NCI-H2107 treated with DMSO at 0.1 percent for 48 hours (cell line): ENCODE data around the gene HAAO.

Experiments
- DNase-seq: peaks from one replicate; lab custom pipeline; 2025; ENCODE audit not compliant: unreplicated experiment; lab: John Stamatoyannopoulos, UW

HAAO gene

DNA sequence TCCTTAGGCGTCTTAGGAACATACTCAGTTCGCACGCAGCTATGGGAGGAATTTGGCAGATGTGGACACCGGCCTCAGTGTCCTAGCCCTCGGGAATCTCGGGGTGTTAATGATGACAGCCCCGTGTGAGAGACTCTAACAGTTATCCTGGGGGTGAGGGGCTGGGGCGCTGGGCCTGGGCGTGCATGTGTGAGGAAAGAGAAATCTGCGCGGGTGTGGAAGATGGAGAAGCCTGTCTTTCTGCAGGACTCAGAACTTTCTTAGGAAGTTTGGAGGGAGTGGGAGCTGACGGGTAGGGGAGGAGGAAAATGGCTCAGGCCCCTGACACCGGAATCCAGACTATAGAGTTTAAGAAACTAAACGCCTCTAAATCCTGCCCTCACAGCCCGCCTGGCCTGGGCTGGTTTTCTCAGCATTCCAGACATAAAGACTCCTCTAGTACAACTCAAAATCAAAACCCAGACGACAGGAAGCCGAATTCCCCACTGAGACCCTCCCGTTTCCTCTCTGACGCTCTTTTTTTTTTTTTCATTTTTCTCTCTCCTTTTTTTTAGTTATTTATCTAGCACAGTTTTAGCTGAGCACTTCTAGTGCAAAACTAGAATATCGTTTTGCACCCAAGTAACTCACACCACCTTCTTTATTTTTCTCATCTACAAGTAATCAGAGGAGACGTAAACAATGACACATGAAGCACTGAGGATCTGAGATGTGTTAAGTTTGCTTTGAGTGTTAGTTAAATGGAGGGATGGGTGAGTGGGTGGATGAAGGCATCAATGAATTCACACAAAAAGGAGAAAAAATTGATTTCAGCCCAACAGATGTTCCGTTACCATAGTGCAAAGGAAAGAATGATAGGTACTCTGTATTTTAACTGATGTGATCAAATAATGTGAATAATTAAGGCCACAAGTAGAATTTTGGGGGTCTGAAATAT lies 1.2 kb upstream of the HAAO start:
- DNase-seq = no peak

DNA sequence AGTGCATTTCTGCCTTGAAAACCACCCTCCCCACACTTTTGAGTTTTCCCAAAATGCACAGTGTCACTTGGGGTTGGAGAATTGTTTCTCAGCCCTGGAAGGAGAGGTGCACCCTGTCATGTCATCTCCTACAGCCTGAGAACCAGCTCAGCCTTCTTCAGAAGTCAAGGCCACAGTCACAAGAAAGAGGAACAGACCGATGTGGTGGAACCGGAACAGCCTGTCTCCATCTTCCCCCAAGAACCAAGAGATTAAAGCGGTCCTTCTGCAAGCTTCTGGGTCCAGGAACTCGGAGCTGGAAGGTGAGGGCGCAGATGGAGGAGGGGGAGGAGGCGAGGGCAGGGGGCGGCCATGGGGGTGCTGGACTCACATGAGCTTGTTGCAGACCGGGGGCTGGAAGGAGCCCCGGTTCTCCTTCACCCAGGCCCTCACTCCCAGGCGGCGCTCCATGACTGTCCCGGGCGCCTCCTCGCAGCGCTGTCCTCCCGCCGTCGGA lies 248 bp downstream of the HAAO start:
- no peak for DNase-seq

- no peak for DNase-seq
Measured at GRCh38 chr2:42791606-42792005, 777 bp downstream of the HAAO start.

DNA sequence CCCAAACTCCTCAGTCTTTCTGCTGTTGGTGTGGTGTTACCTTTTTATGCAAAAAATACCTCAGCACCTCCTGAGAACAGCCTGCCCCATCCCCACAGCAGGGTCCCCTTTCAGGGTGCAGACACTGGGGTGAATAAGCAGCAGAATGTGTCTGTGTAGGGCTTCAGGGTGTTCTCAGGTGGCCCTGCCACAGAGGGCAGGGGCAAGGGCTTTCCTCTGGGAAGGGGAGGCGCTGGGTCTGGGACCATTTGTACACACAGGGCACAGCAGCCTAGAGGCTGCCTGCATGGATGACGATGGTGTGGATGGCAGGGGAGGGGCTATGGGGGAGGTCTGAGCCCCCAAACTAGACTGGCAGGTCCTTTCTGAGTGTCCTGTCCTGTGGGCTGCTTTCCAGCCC lies 2.6 kb downstream of the HAAO start:
- no peak for DNase-seq

- DNase-seq = no peak
Measured at GRCh38 chr2:42788882-42789281, 3.5 kb downstream of the HAAO start.

- no peak for DNase-seq
Measured at GRCh38 chr2:42788478-42788793, 3.9 kb downstream of the HAAO start.

- DNase-seq = no peak
Measured at GRCh38 chr2:42787788-42788477, 4.5 kb downstream of the HAAO start.

DNA sequence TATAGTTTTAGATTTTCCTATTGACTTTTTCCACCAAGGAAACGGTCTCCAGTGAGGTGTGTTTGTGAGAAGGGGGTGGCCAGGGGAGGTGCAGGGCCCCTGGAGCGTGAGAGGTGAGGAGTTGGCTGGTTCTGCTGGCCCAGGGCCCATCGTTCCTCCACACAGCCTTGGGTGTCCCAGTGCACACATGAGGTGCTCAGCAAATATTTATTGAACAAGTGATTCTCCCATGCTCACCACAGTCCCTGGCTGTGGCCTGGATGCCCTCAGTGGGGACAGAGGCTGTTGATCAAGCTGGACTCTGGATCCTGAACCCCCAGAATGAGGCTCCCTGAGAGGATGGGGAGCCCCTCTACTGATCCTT lies 5.0 kb downstream of the HAAO start:
- no peak for DNase-seq

DNA sequence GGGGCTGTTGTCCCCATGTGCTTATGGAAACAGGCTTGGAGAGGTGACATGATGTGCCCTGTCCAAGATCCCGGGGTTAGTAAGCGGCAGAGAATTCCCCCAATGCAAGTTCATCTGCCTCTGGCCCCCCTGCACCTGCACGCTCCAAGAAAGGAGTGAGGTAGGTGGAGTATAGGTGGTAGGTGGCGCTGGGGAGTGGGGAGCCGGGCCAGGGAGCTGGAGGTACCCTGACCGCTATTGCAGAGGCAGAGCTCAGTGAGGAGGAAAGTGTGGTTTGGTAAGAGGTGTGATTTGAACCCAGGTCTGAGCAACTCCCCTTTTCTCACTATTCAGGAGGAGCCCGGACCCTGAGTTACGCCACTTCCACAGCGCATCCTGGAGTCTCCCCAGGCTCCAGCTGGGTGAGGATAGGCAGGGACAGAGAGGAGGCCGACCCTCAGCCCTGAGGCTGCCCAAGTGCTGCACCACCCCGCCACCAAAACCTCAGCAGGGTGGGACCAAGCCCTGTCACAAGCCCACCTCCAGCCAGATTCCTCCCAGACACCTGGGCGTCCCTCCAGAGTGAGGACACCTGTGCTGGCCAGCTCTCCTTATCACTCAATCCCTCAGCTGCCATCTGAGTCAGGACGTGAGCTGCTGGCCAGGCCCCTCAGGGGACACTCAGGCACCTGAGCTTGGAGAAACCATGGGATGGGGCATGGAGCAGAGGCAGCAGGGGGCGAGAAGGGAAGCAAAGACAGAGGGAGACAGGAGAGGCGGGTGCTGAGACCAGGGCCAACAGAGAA lies 5.6 kb downstream of the HAAO start:
- no peak for DNase-seq

DNA sequence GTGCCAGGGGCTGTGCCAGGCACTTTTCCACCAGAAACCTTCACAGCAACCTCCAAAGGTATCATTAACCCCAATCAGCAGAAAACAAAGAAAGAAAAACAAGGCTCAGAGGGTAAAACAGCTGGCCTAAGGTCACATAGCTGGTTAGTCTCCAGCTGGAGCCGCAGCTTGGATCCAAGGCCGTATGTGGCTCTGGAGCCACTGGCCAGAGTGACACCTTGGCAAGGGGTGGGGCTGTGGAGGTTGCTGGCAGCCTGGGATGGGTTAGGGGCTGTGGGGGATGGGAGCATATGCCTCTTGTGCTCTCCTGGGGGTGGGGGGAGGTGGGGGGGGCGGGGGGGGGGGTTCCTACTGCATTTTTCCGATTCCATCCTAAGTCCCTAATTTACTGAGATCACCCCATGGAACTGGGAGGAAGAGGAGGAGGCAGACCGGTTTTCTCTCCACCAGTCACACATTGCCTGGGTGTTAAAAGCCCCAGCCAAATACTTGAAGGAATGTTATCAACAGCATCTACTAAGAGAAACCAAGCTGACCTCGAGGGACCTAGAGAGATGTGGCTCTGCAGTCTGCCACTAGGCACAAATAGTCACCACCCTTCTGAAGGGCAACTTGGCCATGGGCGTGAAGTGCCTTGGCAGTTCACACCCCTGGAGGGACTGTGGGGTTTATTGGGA lies 8.0 kb downstream of the HAAO start:
- no peak for DNase-seq

- no peak for DNase-seq
Measured at GRCh38 chr2:42783511-42783910, 8.9 kb downstream of the HAAO start.

- no peak for DNase-seq
Measured at GRCh38 chr2:42781181-42781580, 11.2 kb downstream of the HAAO start.

DNA sequence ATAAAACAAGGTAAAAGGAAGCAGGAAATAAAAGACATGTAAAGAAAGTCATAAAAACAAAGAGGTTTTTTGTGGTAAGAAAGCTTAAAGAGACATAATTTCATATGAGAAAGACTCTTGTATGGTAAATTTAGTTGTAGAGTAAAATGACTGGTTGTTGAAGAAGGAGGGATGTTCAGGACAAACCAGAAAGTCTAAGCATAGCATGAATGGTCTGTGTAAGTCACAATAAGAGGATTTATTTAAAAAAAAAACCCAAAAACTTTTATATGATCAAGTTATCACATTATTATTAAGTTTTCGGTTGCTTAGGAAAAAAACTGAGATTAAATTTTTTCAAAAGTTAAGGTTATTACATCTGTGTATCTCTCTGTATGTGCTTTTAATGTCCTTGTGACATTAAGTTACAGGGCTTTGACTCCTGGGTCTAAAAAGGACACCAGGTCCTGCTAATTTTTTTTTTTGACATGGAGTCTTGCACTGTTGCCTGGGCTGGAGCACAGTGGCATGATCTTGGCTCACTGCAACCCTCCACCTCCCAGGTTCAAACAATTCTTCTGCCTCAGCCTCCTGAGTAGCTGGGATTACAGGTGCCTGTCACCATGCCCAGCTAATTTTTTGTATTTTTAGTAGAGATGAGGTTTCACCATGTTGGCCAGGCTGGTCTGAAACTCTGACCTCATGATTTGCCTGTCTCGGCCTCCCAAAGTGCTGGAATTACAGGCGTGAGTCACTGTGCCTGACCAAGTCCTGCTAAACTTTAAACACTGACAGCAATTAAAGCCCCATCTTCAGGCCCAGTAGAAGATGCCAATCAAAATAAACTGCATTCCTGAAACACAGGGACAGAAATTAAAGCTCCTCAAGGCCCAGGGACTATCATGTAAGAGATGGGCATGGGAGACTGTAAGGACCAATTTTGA lies 14.2 kb downstream of the HAAO start:
- no peak for DNase-seq

- no peak for DNase-seq
Measured at GRCh38 chr2:42775810-42776209, 16.6 kb downstream of the HAAO start.

- no peak for DNase-seq
Measured at GRCh38 chr2:42775186-42775585, 17.2 kb downstream of the HAAO start.

DNA sequence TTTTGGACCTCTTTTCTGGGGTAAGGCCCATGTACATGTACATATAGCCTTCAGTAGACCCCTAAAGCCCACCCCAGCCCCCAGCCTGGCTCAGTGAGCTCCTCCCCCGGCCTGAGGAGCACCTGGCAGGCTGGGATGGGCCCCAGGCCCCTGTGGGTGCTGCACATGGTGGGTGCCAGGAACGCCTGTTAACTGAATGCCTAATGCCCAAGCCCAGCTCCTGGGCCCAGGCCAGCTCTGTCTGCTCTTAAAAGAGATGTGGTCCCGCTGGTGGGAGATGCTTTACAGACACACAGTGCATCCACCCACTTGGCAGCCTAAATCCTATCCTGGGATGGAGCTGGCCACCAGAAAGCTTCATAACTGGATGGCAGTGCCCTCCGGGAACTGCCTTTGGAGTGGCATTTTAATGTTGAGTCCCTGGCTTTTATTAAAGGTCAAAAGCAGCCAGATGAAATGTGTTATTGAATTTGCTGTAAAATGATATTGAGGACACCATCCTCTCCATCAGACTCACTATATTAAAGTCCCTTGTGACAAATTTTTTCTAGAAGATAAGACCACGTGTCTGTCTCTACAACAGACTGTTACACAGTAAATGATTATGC lies 20.7 kb downstream of the HAAO start:
- DNase-seq = no peak

- DNase-seq = no peak
Measured at GRCh38 chr2:42770288-42771131, 21.9 kb downstream of the HAAO start.

DNA sequence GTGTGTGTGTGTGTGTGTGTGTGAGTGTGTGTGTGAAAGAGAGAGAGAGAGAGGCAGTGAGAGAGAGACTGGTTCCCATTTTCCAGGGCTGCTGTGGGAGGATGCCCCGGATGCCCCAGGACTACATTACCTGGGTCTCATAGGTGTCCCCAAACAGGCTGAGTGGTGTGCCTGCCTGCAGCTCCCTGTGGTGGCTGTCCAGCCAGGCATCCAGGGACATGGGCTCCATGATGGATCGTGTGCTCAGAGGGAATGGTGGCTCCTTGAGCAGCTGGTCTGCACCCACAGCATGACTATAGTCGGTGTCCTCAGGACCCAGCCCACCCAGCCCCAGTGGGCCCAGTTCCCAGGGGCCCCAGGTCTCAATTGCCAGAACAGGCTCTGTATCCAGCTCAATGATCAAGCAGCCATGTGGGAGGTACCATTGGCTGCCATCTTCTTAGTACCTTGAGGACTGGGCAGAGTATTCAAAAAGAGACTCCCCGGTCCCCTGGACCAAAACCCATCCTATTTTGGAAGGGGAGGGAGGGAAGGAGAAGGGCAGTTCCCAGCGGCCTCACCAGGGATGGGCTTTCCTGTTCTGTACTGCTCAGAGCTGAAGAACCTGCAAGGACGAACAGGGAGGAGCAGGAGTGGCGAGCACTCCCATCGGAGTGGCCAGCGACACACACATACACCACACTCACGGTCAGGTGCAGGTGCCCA lies 22.6 kb downstream of the HAAO start:
- no peak for DNase-seq
